GM18498 (cell line): ENCODE data around the gene NRIP3.

ENCODE experiments used
- ATAC-seq: cut with Tn5 transposase; IDR thresholded peaks from one replicate; pipeline ENCODE4 v1.9.1; 2021; ENCODE audit warnings: mild to moderate bottlenecking, moderate library complexity; ENCODE audit not compliant: unreplicated experiment

The NRIP3 gene

GRCh38 chr11:9003573-9004182 is at the start of gene NRIP3:
Gene NRIP3 (minus strand): TSS chr11:9004001. CDS start chr11:9003935, 66 bp downstream.
- no peak for ATAC-seq

GRCh38 chr11:9052316-9052715 is 48.5 kb upstream of the NRIP3 start:
- no peak for ATAC-seq

GRCh38 chr11:9049959-9050358 is 46.2 kb upstream of the NRIP3 start:
- ATAC-seq: no peak

GRCh38 chr11:9047964-9048523 is 44.2 kb upstream of the NRIP3 start:
- no peak for ATAC-seq

GRCh38 chr11:9046481-9046880 is 42.7 kb upstream of the NRIP3 start:
- ATAC-seq: no peak

GRCh38 chr11:9042488-9042887 is 38.7 kb upstream of the NRIP3 start:
- ATAC-seq: no peak

- ATAC-seq: no peak
These were observed 37.9 kb upstream of the NRIP3 start for GRCh38 chr11:9041747-9042146.

- ATAC-seq: no peak
These were observed 36.6 kb upstream of the NRIP3 start for GRCh38 chr11:9040410-9040809.

GRCh38 chr11:9039863-9040262 is 36.1 kb upstream of the NRIP3 start:
- no peak for ATAC-seq

GRCh38 chr11:9039198-9039597 is 35.4 kb upstream of the NRIP3 start:
- ATAC-seq: no peak

- no peak for ATAC-seq
These were observed 34.7 kb upstream of the NRIP3 start for GRCh38 chr11:9038541-9038940.

- ATAC-seq: no peak
These were observed 34.2 kb upstream of the NRIP3 start for GRCh38 chr11:9037963-9038362.

- ATAC-seq: no peak
These were observed 33.4 kb upstream of the NRIP3 start for GRCh38 chr11:9037046-9037780.

- no peak for ATAC-seq
These were observed 26.8 kb upstream of the NRIP3 start for GRCh38 chr11:9030601-9031000.

GRCh38 chr11:9029422-9029821 is 25.6 kb upstream of the NRIP3 start:
- no peak for ATAC-seq

GRCh38 chr11:9028581-9028980 is 24.8 kb upstream of the NRIP3 start:
- no peak for ATAC-seq

GRCh38 chr11:9025101-9025850 is 21.5 kb upstream of the NRIP3 start:
- ATAC-seq: no peak

GRCh38 chr11:9022961-9023680 is 19.3 kb upstream of the NRIP3 start:
- no peak for ATAC-seq

GRCh38 chr11:9020916-9021315 is 17.1 kb upstream of the NRIP3 start:
- ATAC-seq: no peak

GRCh38 chr11:9019861-9020260 is 16.1 kb upstream of the NRIP3 start:
- no peak for ATAC-seq

- ATAC-seq: no peak
These were observed 14.0 kb upstream of the NRIP3 start for GRCh38 chr11:9017773-9018172.
